Skeletal muscle cell (primary cell): Measurements from ENCODE around the gene PERM1.
A peak's percentile ranks its signal among the peaks of the same experiment; 100 is the strongest.

Experiments used
- DNase-seq: peaks from one replicate; pipeline ENCODE4 v3.0.0-alpha.2; 2010; ENCODE audit warnings: low read depth
- H3K4me3 ChIP-seq: 2 replicates; pipeline ENCODE4 v1.5.1; 2011; ENCODE audit warnings: low read depth, mild to moderate bottlenecking, control low read depth, low read length, moderate library complexity

The PERM1 gene

DNA sequence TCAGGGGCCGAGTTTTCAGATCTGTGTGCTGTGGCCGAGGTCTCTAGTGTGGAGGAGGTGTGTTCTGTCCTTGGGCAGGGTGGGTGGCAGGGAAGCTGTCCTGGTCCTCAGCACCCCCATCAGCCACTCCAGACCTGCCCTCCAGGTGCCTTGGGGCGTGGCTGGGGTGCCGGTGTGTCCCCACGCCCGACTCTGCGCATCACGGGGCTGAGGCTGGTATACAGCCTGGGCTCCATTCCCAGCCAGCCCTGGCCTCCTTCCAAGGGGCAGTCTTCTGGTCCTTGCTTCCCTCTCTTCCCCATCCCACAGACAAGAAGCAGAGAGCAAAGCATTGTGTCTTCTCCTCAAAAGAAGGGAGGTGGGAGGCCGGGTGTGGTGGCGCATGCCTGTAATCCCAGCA lies 54.1 kb downstream of the PERM1 start:
- DNase-seq = no peak
- H3K4me3 ChIP-seq = no peak overlapping the region

DNA sequence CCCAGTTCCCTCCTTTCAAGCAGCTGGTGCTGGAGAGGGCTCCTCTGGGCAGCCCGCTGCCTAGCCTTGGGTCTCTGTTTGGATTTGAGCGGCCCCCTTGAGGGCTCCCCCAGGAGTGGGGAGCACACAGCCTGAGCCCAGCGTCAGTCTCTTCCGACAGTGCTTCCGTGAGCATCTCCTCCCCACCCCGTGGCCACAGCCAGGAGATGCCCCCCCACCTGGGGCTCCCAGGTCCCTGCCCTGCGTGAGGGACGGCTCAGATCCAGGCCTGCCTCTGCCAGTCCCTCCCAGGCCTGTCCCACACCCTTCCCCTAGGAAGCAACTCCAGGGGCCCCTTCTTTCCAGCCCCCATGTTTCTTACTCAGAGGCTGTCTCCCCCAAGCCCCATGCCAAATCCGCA lies 54.7 kb downstream of the PERM1 start:
- DNase-seq = no peak
- no peak overlapping the region for H3K4me3 ChIP-seq

DNA sequence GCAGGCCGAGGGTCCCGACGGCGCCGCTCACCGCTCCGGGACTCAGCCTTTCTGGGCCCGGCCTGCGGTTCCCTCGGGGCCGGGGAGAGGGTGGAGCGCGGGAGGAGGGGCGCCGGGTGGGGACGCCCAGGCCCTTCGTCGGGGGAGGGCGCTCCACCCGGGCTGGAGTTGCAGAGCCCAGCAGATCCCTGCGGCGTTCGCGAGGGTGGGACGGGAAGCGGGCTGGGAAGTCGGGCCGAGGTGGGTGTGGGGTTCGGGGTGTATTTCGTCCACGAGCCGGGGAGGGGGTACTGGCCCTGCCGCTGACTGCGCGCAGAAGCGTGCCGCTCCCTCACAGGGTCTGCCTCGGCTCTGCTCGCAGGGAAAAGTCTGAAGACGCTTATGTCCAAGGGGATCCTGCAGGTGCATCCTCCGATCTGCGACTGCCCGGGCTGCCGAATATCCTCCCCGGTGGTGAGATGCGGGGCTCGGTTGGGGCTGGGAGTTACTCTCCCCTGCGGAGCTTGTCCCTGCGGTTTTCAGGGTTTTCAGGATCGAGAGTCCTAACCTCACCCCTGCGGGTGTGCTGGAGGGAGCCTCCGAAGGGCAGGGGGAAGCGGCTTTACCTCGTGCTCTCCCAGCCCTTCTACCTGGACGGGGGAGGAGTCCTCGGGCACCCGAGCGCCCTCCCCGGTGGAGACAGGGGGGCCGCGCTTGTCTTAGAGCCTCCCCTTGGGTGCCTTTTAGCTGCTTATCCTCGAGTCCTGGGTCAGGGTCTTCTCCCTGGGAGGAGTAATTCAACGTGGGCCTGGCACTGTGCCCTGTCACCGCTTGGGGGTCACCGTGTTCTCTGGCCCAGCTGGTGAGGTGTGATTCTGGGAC lies 56.1 kb downstream of the PERM1 start:
- peak overlapping the region; percentile 59 for H3K4me3 ChIP-seq
- no peak for DNase-seq
